HepG2 (cell line): Measurements from ENCODE around the gene PRPF4. TPM values are rescaled to one million over a fixed set of nuclear protein-coding genes. Genes with fewer than 3 reads are reported as not detected.

ENCODE experiments used
- AGO2 ChIP-seq: fragments of 200-400 bp; formaldehyde crosslinking; optimal IDR thresholded peaks from 2 replicates; pipeline ENCODE3; 2017; ENCODE audit warnings: mild to moderate bottlenecking, low read depth, low read length, moderate library complexity
- ATF2 ChIP-seq: sonication (generic); formaldehyde crosslinking; IDR thresholded peaks from 2 replicates; pipeline ENCODE4 v1.4.0; 2020; ENCODE audit warnings: missing genetic modification reagents
- ATF6 ChIP-seq: sonication (generic); formaldehyde crosslinking; conservative IDR thresholded peaks from 2 replicates; pipeline ENCODE4 v1.4.0; 2020; ENCODE audit warnings: missing genetic modification reagents
- CEBPG ChIP-seq: IDR thresholded peaks from 2 replicates; pipeline ENCODE4 v1.6.1; 2016
- CHD2 ChIP-seq: IDR thresholded peaks from 2 replicates; pipeline ENCODE4 v1.6.1; 2011; ENCODE audit warnings: low read depth, low read length, improper control_type of control experiment
- CSRNP1 ChIP-seq: sonication (generic); formaldehyde crosslinking; IDR thresholded peaks from 2 replicates; pipeline ENCODE4 v1.8.1; 2023; ENCODE audit warnings: mild to moderate bottlenecking, missing genetic modification reagents
- ERF ChIP-seq: IDR thresholded peaks from 2 replicates; pipeline ENCODE4 v1.6.1; 2018; ENCODE audit warnings: missing biosample characterization, missing genetic modification reagents
- GLI4 ChIP-seq: sonication (generic); formaldehyde crosslinking; IDR thresholded peaks from 2 replicates; pipeline ENCODE4 v1.5.1; 2020; ENCODE audit warnings: missing genetic modification reagents, mild to moderate bottlenecking, moderate library complexity, borderline replicate concordance
- HOXA7 ChIP-seq: sonication (generic); formaldehyde crosslinking; IDR thresholded peaks from 2 replicates; pipeline ENCODE4 v1.8.1; 2022; ENCODE audit warnings: mild to moderate bottlenecking, missing genetic modification reagents, moderate library complexity
- MLLT10 ChIP-seq: sonication (generic); formaldehyde crosslinking; IDR thresholded peaks from 2 replicates; pipeline ENCODE4 v1.4.0; 2020; ENCODE audit warnings: missing genetic modification reagents
- NR0B2 ChIP-seq: sonication (generic); formaldehyde crosslinking; IDR thresholded peaks from 2 replicates; pipeline ENCODE4 v1.4.0; 2020; ENCODE audit warnings: mild to moderate bottlenecking, missing genetic modification reagents
- PHF8 ChIP-seq: sonication (generic); formaldehyde crosslinking; IDR thresholded peaks from 2 replicates; pipeline ENCODE4 v1.5.0; 2020; ENCODE audit warnings: missing genetic modification reagents
- PRDM4 ChIP-seq: sonication (generic); formaldehyde crosslinking; IDR thresholded peaks from 2 replicates; pipeline ENCODE4 v1.9.0; 2021; ENCODE audit warnings: missing genetic modification reagents, borderline replicate concordance
- RFX1 ChIP-seq: fragments of 450-650 bp; IDR thresholded peaks from 2 replicates; pipeline ENCODE4 v1.6.1; 2017
- RXRB ChIP-seq: IDR thresholded peaks from 2 replicates; pipeline ENCODE4 v1.6.1; 2016; ENCODE audit warnings: borderline replicate concordance, missing genetic modification reagents, missing compliant biosample characterization
- SETDB1 ChIP-seq: sonication (generic); formaldehyde crosslinking; IDR thresholded peaks from 2 replicates; pipeline ENCODE4 v1.5.1; 2020; ENCODE audit warnings: missing genetic modification reagents, mild to moderate bottlenecking, borderline replicate concordance
- TFDP1 ChIP-seq: IDR thresholded peaks from 2 replicates; pipeline ENCODE4 v1.6.1; 2016; ENCODE audit warnings: missing compliant biosample characterization, missing genetic modification reagents, borderline replicate concordance
- TOPORS ChIP-seq: sonication (generic); formaldehyde crosslinking; IDR thresholded peaks from 2 replicates; pipeline ENCODE4 v1.8.0; 2023; ENCODE audit warnings: mild to moderate bottlenecking, missing genetic modification reagents
- ZNF17 ChIP-seq: sonication (generic); formaldehyde crosslinking; IDR thresholded peaks from 2 replicates; pipeline ENCODE4 v1.5.0; 2020; ENCODE audit warnings: mild to moderate bottlenecking, missing genetic modification reagents
- ZNF709 ChIP-seq: sonication (generic); formaldehyde crosslinking; IDR thresholded peaks from 2 replicates; pipeline ENCODE4 v1.5.0; 2020; ENCODE audit warnings: mild to moderate bottlenecking, missing genetic modification reagents
- ZNF879 ChIP-seq: sonication (generic); formaldehyde crosslinking; IDR thresholded peaks from 2 replicates; pipeline ENCODE4 v1.8.1; 2023; ENCODE audit warnings: missing genetic modification reagents
- polyA plus RNA-seq, 8 experiments: library from polyadenylated mRNA; depleted of rRNA in 3 of 8; stranded (reverse) in 7 of 8; unstranded in 1 of 8; fragments of >200 nt; fragmentation: Illumina TruSeq in 4 of 8; extraction: Trizol in 4 of 8; gene quantifications; 2 replicates each; pipeline versions ENCODE4 v1.2.1 to v1.2.3, GENCODE V29; 2011 to 2016; ENCODE audit warnings: low read depth in 4 of 8, missing spikeins in 1 of 8, mixed read lengths in 1 of 8; ENCODE audit not compliant: insufficient read depth in 1 of 8
- total RNA-seq, 5 experiments: library from RNA; depleted of rRNA; stranded (reverse); fragments of >200 nt; fragmentation: Illumina TruSeq; extraction: Trizol; gene quantifications; 2 replicates each; pipeline ENCODE4 v1.2.3, GENCODE V29; 2016; ENCODE audit warnings: low read depth in 1 of 5

Gene PRPF4
- total and polyA plus RNA-seq, 2 of the 13 experiments (the other 11 are each of a cell fraction or from before 2014, with no cell fraction given) = 10.3 to 49.0 TPM

- TF ChIP-seq NR0B2 (CRISPR knock-in tag) = peak; percentile 49; the same call in 1 of the 2 replicates
- TF ChIP-seq PHF8 (CRISPR knock-in tag) = peak; percentile 88
- peak; percentile 76; the same call in 1 of the 2 replicates for TF ChIP-seq CSRNP1 (CRISPR knock-in tag)
- TF ChIP-seq TFDP1 = peak; percentile 86
- peak; percentile 79 for TF ChIP-seq RXRB
- no peak for TF ChIP-seq ZNF879 (CRISPR knock-in tag)
- no peak for TF ChIP-seq ZNF709
- TF ChIP-seq TOPORS = peak; percentile 57; the same call in 1 of the 2 replicates
- no peak for TF ChIP-seq SETDB1 (CRISPR knock-in tag)
- TF ChIP-seq RFX1 = peak; percentile 92
- no peak for TF ChIP-seq ZNF17 (CRISPR knock-in tag)
- TF ChIP-seq ATF6 = no peak
- TF ChIP-seq PRDM4 (CRISPR knock-in tag) = 0 out of 2 replicates have a peak, but pooled peaks have one; percentile 67
- no peak for TF ChIP-seq HOXA7
- no peak for TF ChIP-seq MLLT10 (CRISPR knock-in tag)
- TF ChIP-seq GLI4 (CRISPR knock-in tag) = no peak
- peak; percentile 94 for TF ChIP-seq ERF
- TF ChIP-seq AGO2 = no peak
- peak; percentile 83 for TF ChIP-seq ATF2 (CRISPR knock-in tag)
- 0 out of 2 replicates have a peak, but pooled peaks have one; percentile 13 for TF ChIP-seq CHD2
- TF ChIP-seq CEBPG (CRISPR knock-in tag) = peak; percentile 12; the same call in 1 of the 2 replicates
Measured at GRCh38 chr9:113340011-113340699, 64.7 kb downstream of the PRPF4 start, which contains the start of gene WDR31 (continued).
